Smooth muscle cell of the brain vasculature (primary cell): Measurements from ENCODE around the gene GJD3.

ENCODE experiments used
- DNase-seq: peaks from one replicate; pipeline ENCODE4 v3.0.0-alpha.2; 2012; ENCODE audit warnings: low read depth, low spot score

Gene GJD3

GRCh38 chr17:40340327-40340726 is 24.2 kb downstream of the GJD3 start:
- no peak for DNase-seq

- no peak for DNase-seq
These were observed 25.4 kb downstream of the GJD3 start for GRCh38 chr17:40338941-40339649.

GRCh38 chr17:40338058-40338457 is 26.5 kb downstream of the GJD3 start:
- no peak for DNase-seq

- DNase-seq = no peak
These were observed 27.2 kb downstream of the GJD3 start for GRCh38 chr17:40337351-40337750.

GRCh38 chr17:40335620-40336019 is 28.9 kb downstream of the GJD3 start:
- no peak for DNase-seq

- no peak for DNase-seq
These were observed 30.6 kb downstream of the GJD3 start for GRCh38 chr17:40333781-40334448.

GRCh38 chr17:40331743-40332641 is 32.5 kb downstream of the GJD3 start:
- DNase-seq = no peak

GRCh38 chr17:40330850-40331470 is 33.6 kb downstream of the GJD3 start:
- DNase-seq = no peak

- DNase-seq = no peak
These were observed 34.4 kb downstream of the GJD3 start for GRCh38 chr17:40329839-40330794.

- no peak for DNase-seq
These were observed 36.2 kb downstream of the GJD3 start for GRCh38 chr17:40328386-40328766.

- no peak for DNase-seq
These were observed 36.7 kb downstream of the GJD3 start for GRCh38 chr17:40327735-40328385.

- no peak for DNase-seq
These were observed 37.2 kb downstream of the GJD3 start for GRCh38 chr17:40327244-40327729.

- DNase-seq = no peak
These were observed 37.7 kb downstream of the GJD3 start for GRCh38 chr17:40326832-40327199.

- no peak for DNase-seq
These were observed 38.3 kb downstream of the GJD3 start for GRCh38 chr17:40326014-40326831.

- DNase-seq = no peak
These were observed 39.2 kb downstream of the GJD3 start for GRCh38 chr17:40325156-40326013.

GRCh38 chr17:40323391-40324381 is 40.9 kb downstream of the GJD3 start:
- DNase-seq = no peak
